GM12891 (cell line): Measurements from ENCODE around the gene LIN28B.

Source experiments
- DNase-seq: peaks from one replicate; pipeline ENCODE4 v3.0.0; 2011; ENCODE audit warnings: low spot score; ENCODE audit not compliant: insufficient read length
- FAIRE-seq: peaks from 2 replicates; lab custom pipeline; 2011; peaks lifted over from hg19 to GRCh38; lab: Jason Lieb, UNC
- PAX5 ChIP-seq: IDR thresholded peaks from 2 replicates; pipeline ENCODE4 v1.6.1; 2011; ENCODE audit warnings: low read length, moderate library complexity, mild to moderate bottlenecking; ENCODE audit not compliant: insufficient read depth, severe bottlenecking
- POLR2A ChIP-seq: IDR thresholded peaks from 2 replicates; pipeline ENCODE4 v1.6.1; 2011; ENCODE audit warnings: low read depth, low read length, control low read depth
- POLR2AphosphoS5 ChIP-seq: IDR thresholded peaks from 2 replicates; pipeline ENCODE4 v1.6.1; 2011; ENCODE audit warnings: low read depth, low read length, control low read depth
- POU2F2 ChIP-seq: IDR thresholded peaks from 2 replicates; pipeline ENCODE4 v1.6.1; 2011; ENCODE audit warnings: low read depth, mild to moderate bottlenecking, control low read depth, low read length, moderate library complexity
- SPI1 ChIP-seq: IDR thresholded peaks from 2 replicates; pipeline ENCODE4 v1.6.1; 2011; ENCODE audit warnings: low read depth, low read length, control low read depth
- TAF1 ChIP-seq: IDR thresholded peaks from 2 replicates; pipeline ENCODE4 v1.6.1; 2011; ENCODE audit warnings: low read depth, low read length, control low read depth

The LIN28B gene

GRCh38 chr6:104955491-104955890, 1.4 kb upstream of the LIN28B start:
- DNase-seq, result no peak
- TF ChIP-seq SPI1 (no peak), POU2F2 (no peak), POLR2A (no peak), TAF1 (no peak), PAX5 (no peak), POLR2AphosphoS5 (no peak)
- no peak for FAIRE-seq

GRCh38 chr6:104955927-104956730, 778 bp upstream of the LIN28B start:
- no peak for FAIRE-seq
- TF ChIP-seq POLR2AphosphoS5 (no peak), PAX5 (no peak), SPI1 (no peak), TAF1 (no peak), POLR2A (no peak), POU2F2 (no peak)
- DNase-seq, result no peak

GRCh38 chr6:104957301-104958177, 632 bp downstream of the LIN28B start:
- no peak for FAIRE-seq
- DNase-seq, result no peak
- TF ChIP-seq TAF1, result no peak
- TF ChIP-seq PAX5, result no peak
- TF ChIP-seq POLR2AphosphoS5, result no peak
- no peak for TF ChIP-seq POLR2A
- TF ChIP-seq POU2F2, result no peak
- no peak for TF ChIP-seq SPI1

- no peak for TF ChIP-seq POU2F2
- no peak for TF ChIP-seq POLR2A
- no peak for TF ChIP-seq TAF1
- TF ChIP-seq SPI1, result no peak
- no peak for TF ChIP-seq POLR2AphosphoS5
- TF ChIP-seq PAX5, result no peak
- DNase-seq (no peak), FAIRE-seq (no peak)
Measured at GRCh38 chr6:104958178-104959025, 1.5 kb downstream of the LIN28B start.

- no peak for TF ChIP-seq POLR2AphosphoS5
- no peak for TF ChIP-seq PAX5
- no peak for TF ChIP-seq POU2F2
- DNase-seq (no peak), FAIRE-seq (no peak)
Measured at GRCh38 chr6:104959026-104959858, 2.3 kb downstream of the LIN28B start.

- FAIRE-seq, result no peak
- DNase-seq, result no peak
- TF ChIP-seq TAF1 (no peak), POU2F2 (no peak), PAX5 (no peak), SPI1 (no peak), POLR2AphosphoS5 (no peak), POLR2A (no peak)
Measured at GRCh38 chr6:104969108-104969507, 12.2 kb downstream of the LIN28B start.

- DNase-seq (no peak), FAIRE-seq (no peak)
- TF ChIP-seq POU2F2 (no peak), POLR2AphosphoS5 (no peak), PAX5 (no peak), SPI1 (no peak), POLR2A (no peak), TAF1 (no peak)
Measured at GRCh38 chr6:104969785-104970581, 13.1 kb downstream of the LIN28B start.

GRCh38 chr6:104973404-104973803, 16.5 kb downstream of the LIN28B start:
- no peak for DNase-seq
- TF ChIP-seq POLR2A, result no peak
- TF ChIP-seq SPI1, result no peak
- no peak for TF ChIP-seq TAF1
- TF ChIP-seq PAX5, result no peak
- no peak for TF ChIP-seq POU2F2
- TF ChIP-seq POLR2AphosphoS5, result no peak
- FAIRE-seq, result no peak
